Activated CD4-positive, alpha-beta T cell treated with anti-CD3 and anti-CD28 coated beads for 36 hours (primary cell): ENCODE results near the gene PERCC1. TPM values are rescaled to one million over a fixed set of nuclear protein-coding genes. Genes with fewer than 3 reads are reported as not detected.

ENCODE experiments used
- ATAC-seq: fragments of 200-7000 bp; cut with Tn5 transposase; one replicate; pipeline ENCODE4 v1.10.0; 2021; ENCODE audit warnings: mild to moderate bottlenecking, moderate library complexity
- CTCF ChIA-PET: fragments of 350-600 bp; sonication (Branson Sonifier 250); formaldehyde crosslinking; loops from one replicate; lab custom pipeline; 2021; ENCODE audit warnings: antibody characterized with exemption; lab: Charles Lee
- POLR2A ChIA-PET: fragments of 350-600 bp; sonication (Branson Sonifier 250); formaldehyde crosslinking; loops from one replicate; lab custom pipeline; 2021; ENCODE audit warnings: antibody characterized with exemption, inconsistent platforms; lab: Charles Lee
- DNase-seq: peaks from one replicate; pipeline ENCODE4 v3.0.0-alpha.2; 2020
- H3K27ac Mint-ChIP-seq: one replicate; pipeline ENCODE4 v1.8.0; 2021; ENCODE audit warnings: mixed read lengths
- H3K27me3 Mint-ChIP-seq: one replicate; pipeline ENCODE4 v1.8.0; 2021; ENCODE audit warnings: mixed read lengths
- H3K36me3 Mint-ChIP-seq: one replicate; pipeline ENCODE4 v1.8.0; 2021; ENCODE audit warnings: low read depth, mixed read lengths
- H3K4me1 Mint-ChIP-seq: one replicate; pipeline ENCODE4 v1.8.0; 2021; ENCODE audit warnings: mixed read lengths
- H3K4me3 Mint-ChIP-seq: one replicate; pipeline ENCODE4 v1.8.0; 2021; ENCODE audit warnings: mild to moderate bottlenecking, moderate library complexity, mixed read lengths
- H3K9me3 Mint-ChIP-seq: one replicate; pipeline ENCODE4 v1.8.0; 2021; ENCODE audit warnings: low read depth, mixed read lengths
- intact Hi-C, 2 experiments: fragments of 100-400 bp; cut with DNase I in 1 of 2; cut with micrococcal nuclease in 1 of 2; formaldehyde crosslinking; loops; one replicate each; pipeline versions ENCODE4 v1.14.2 to v1.15.1; 2022 to 2024; cut with DNase I, micrococcal nuclease
- total RNA-seq, 2 experiments: library from RNA; stranded (reverse); gene quantifications; one replicate each; pipeline ENCODE4 v1.2.3, GENCODE V29; 2021

PERCC1 gene
- total RNA-seq, 2 experiments from 2014 or later = not detected

DNA sequence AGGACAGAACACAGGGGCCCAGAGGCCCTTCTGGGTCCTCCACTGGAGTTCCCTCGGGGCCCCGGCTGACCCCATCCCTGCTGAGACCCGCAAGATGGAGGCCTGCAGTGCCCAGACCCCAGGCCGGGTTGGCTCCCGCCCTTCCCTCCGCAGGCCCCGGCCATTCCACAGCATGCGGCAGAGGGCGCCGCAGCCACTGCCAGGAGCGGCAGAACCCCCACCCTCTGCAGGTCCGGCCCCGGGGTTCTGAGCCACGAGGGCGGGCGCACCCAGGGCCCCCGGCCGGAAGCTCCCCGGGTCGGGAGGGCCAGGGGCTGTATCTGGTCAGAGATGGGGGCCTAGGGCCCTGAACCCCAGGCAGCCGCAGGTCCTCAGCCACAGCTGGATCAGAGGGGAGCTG is 2.4 kb upstream of the PERCC1 start:
- H3K4me3 Mint-ChIP-seq = no peak overlapping the region
- no peaks in the 10 kb centered on the region for H3K4me1 Mint-ChIP-seq
- no peaks in the 10 kb centered on the region for H3K36me3 Mint-ChIP-seq
- DNase-seq (peak; percentile 77), ATAC-seq (peak; percentile 91)
- POLR2A ChIA-PET = no interaction called here
- no peaks in the 10 kb centered on the region for H3K27me3 Mint-ChIP-seq
- H3K9me3 Mint-ChIP-seq = no peaks in the 10 kb centered on the region
- intact Hi-C loops = no loop called here
- CTCF ChIA-PET = interaction anchor here (0.6 to 1.2 kb wide), 4 partner anchors 16 to 1048 kb away, joined by 3 read pairs; no protein-coding TSS in a partner anchor
- no peak overlapping the region for H3K27ac Mint-ChIP-seq

DNA sequence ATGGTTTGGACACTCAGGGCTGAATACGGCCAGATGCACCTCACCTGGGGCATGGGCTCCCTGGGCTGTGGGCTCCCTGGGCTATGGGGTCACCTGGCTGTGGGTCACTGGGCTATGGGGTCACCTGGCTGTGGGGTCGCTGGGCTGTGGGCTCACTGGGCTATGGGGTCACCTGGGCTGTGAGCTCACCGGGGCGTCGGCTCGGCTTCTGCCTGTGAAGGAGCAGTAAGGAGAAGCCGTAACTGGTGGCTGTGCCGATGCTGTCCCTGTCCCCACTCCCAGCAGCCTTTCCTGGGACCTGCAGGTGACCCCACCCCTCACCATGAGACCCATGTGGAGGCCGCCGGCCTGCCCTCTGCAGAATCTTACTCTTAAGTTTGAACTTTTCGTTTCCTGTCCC is 1.9 kb upstream of the PERCC1 start:
- ATAC-seq (peak; percentile 9), DNase-seq (no peak)
- no peak overlapping the region for H3K4me3 Mint-ChIP-seq
- no peaks in the 10 kb centered on the region for H3K4me1 Mint-ChIP-seq
- H3K27me3 Mint-ChIP-seq = no peaks in the 10 kb centered on the region
- POLR2A ChIA-PET = no interaction called here
- no peaks in the 10 kb centered on the region for H3K36me3 Mint-ChIP-seq
- no peaks in the 10 kb centered on the region for H3K9me3 Mint-ChIP-seq
- intact Hi-C loops = no loop called here
- H3K27ac Mint-ChIP-seq = no peak overlapping the region
- CTCF ChIA-PET = interaction anchor here (0.6 to 1.2 kb wide), 3 partner anchors 17 to 1048 kb away, joined by 3 read pairs; no protein-coding TSS in a partner anchor

DNA sequence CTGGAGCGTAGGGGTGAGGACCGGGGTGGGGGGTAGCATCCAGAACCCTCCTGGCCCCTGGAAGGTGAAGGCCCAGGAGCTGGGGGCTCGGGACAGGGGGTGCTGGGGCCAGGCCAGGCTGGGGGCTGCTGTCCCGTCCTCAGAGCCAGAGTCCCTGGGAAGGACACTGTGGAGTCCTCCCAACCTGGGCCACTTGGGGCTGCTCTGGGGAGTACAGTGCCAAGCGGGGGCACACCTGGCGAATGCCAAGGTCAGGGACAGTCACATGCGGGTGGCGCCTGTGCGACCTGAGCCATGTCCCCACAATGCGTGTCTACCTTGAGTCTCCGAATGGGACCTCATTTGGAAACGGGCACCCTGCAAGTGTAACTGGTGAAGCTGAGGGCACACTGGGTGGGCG is 1.2 kb upstream of the PERCC1 start:
- H3K4me1 Mint-ChIP-seq = no peaks in the 10 kb centered on the region
- ChIA-PET CTCF (interaction anchor here (0.8 to 1.2 kb wide), 2 partner anchors 17 to 36 kb away, joined by 3 read pairs; no protein-coding TSS in a partner anchor), POLR2A (no interaction called here)
- H3K9me3 Mint-ChIP-seq = no peaks in the 10 kb centered on the region
- no peak overlapping the region for H3K27ac Mint-ChIP-seq
- intact Hi-C loops = no loop called here
- DNase-seq (no peak), ATAC-seq (no peak)
- no peaks in the 10 kb centered on the region for H3K36me3 Mint-ChIP-seq
- H3K4me3 Mint-ChIP-seq = no peak overlapping the region
- H3K27me3 Mint-ChIP-seq = no peaks in the 10 kb centered on the region

DNA sequence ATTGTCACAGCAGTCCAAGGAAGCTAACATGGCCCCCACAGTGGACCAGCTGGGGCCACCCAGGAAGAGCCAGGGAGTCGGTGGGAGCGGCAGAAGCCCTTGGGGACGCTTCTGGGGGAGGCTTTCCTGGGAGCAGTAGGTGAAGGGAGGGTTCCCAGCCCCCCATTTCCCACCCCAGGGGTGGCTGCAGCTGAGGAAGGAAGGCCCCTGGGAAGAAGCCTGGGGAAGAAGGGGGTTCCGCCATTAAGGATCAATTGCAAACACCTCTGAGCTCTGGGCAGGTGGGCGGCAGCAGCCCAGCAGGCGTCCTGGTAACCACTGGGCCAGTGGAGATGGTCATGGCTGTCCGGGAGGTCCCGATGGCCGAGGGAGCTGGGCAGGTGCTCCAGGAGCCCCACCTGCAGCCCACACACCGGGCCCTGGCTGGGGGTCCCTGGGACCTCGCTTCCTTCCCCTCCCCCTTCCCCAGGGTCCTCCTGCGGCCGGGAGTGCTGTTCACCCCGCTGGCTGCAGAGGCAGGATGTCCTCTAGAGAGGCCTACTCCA is 592 bp upstream of the PERCC1 start:
- H3K4me3 Mint-ChIP-seq = no peak overlapping the region
- intact Hi-C loops = no loop called here
- H3K27me3 Mint-ChIP-seq = no peaks in the 10 kb centered on the region
- no peaks in the 10 kb centered on the region for H3K4me1 Mint-ChIP-seq
- H3K36me3 Mint-ChIP-seq = no peaks in the 10 kb centered on the region
- H3K27ac Mint-ChIP-seq = no peak overlapping the region
- ATAC-seq (no peak), DNase-seq (no peak)
- POLR2A ChIA-PET = no interaction called here
- H3K9me3 Mint-ChIP-seq = no peaks in the 10 kb centered on the region
- CTCF ChIA-PET = no interaction called here

DNA sequence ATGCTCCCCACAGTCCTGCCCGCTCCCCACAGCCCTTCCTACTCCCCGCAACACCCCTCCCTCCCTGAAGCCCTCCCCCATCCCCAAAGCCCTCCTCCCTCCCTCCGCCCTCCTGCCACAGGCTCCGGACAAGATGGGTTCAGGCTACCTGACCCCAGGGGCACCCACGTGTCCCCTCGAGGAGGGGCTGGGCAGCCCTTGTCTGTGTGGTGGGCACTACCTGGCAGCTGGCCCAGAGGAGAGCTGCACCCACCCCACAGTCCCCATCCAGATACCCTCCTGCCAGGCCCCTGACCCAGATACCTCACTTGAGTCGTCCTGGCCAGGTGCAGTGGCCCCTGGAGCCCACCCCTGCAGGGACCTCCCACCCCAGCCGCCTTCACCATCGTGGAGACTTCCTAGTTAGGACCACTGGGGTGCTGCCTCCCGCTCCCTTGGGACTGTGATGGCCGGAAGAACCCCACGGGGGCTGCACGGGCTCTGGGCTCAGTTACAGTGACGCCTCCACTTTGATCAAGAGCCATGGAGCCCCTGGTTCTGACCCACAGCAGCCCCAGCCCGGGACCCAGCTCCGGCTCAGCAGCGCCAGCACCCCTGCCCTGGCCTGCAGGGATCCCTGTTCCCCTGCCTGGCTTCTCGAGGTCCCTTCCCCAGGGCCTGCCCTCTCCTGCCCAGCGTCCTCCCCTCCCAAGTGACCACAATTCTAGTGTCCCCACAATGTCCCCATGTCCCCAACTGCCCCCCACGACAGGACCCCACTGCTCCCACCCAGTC is 806 bp downstream of the PERCC1 start:
- POLR2A ChIA-PET = no interaction called here
- CTCF ChIA-PET = no interaction called here
- no peaks in the 10 kb centered on the region for H3K9me3 Mint-ChIP-seq
- no peak overlapping the region for H3K4me3 Mint-ChIP-seq
- no peak for ATAC-seq
- no peaks in the 10 kb centered on the region for H3K4me1 Mint-ChIP-seq
- no peak for DNase-seq
- H3K27ac Mint-ChIP-seq = no peak overlapping the region
- H3K27me3 Mint-ChIP-seq = no peaks in the 10 kb centered on the region
- intact Hi-C loops = no loop called here
- H3K36me3 Mint-ChIP-seq = no peaks in the 10 kb centered on the region

GRCh38 chr16:1432388-1433262 is 1.7 kb downstream of the PERCC1 start:
- CTCF ChIA-PET = no interaction called here
- Mint-ChIP-seq H3K4me3 (no peak overlapping the region), H3K4me1 (no peaks in the 10 kb centered on the region), H3K9me3 (no peaks in the 10 kb centered on the region), H3K36me3 (no peaks in the 10 kb centered on the region), H3K27me3 (no peaks in the 10 kb centered on the region), H3K27ac (no peak overlapping the region)
- no peak for ATAC-seq
- no peak for DNase-seq
- intact Hi-C loops = no loop called here
- POLR2A ChIA-PET = no interaction called here

GRCh38 chr16:1433263-1433560 is 2.3 kb downstream of the PERCC1 start:
- intact Hi-C loops = no loop called here
- POLR2A ChIA-PET = no interaction called here

GRCh38 chr16:1433756-1434155 is 2.9 kb downstream of the PERCC1 start:
- ChIA-PET CTCF (no interaction called here), POLR2A (no interaction called here)
- no peaks in the 10 kb centered on the region for H3K9me3 Mint-ChIP-seq
- intact Hi-C loops = no loop called here
- H3K4me1 Mint-ChIP-seq = no peaks in the 10 kb centered on the region
- H3K36me3 Mint-ChIP-seq = no peaks in the 10 kb centered on the region
- H3K4me3 Mint-ChIP-seq = no peak overlapping the region
- H3K27me3 Mint-ChIP-seq = no peaks in the 10 kb centered on the region
- no peak for DNase-seq
- H3K27ac Mint-ChIP-seq = no peak overlapping the region
- ATAC-seq = no peak

More at GRCh38 chr16:1433263-1433560, 2.3 kb downstream of the PERCC1 start:
- no peaks in the 10 kb centered on the region for H3K4me1 Mint-ChIP-seq
- H3K27me3 Mint-ChIP-seq = no peaks in the 10 kb centered on the region
- CTCF ChIA-PET = no interaction called here
- ATAC-seq = no peak
- H3K27ac Mint-ChIP-seq = no peak overlapping the region
- no peaks in the 10 kb centered on the region for H3K36me3 Mint-ChIP-seq
- no peak for DNase-seq
- H3K9me3 Mint-ChIP-seq = no peaks in the 10 kb centered on the region
- H3K4me3 Mint-ChIP-seq = no peak overlapping the region

DNA sequence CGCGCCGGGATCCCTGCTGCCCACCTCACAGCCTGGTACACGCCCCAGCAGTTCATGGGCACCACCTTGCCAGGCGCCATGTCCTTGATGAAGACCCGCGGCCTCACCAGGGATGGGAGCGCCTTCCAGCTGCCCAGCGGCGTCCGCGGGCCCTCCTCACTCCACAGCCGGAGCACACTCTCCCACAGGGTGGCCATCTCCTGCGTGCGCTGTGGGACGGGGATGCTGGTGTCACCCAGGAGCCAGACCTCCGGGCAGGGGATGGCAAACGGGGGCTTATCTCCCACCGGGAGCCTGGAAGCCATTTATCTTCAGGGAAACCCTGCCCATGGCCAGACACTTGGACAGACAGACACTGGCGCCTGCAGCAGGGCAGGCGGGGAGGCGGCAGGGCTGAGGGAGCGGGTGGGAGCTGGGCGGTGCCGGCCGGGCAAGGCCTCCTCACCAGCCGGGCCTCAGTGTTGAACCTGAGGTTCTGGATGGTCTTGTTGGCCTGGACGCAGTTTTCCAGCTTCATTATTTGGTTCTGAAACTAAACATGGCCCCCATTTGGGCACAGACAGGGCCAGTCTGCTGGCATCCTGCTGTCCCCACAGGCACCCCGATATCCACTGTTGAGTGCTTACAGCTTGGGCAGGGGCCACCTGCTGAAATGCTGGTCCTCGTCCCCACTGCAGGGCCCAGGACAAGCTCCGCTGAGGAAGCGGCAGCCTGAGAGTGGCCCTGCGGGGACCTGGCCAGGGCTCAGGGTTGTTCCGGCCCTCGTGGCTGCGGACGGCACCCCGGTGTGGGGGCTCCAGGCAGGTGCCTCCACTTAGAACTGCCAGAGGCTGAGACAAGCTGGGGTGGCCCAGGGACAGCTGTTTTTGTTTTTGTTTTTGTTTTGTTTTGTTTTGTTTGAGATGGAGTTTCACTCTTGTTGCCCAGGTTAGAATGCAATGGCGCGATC is 4.0 kb downstream of the PERCC1 start:
- Mint-ChIP-seq H3K4me3 (no peak overlapping the region), H3K36me3 (no peaks in the 10 kb centered on the region), H3K9me3 (no peaks in the 10 kb centered on the region), H3K4me1 (no peaks in the 10 kb centered on the region), H3K27me3 (no peaks in the 10 kb centered on the region), H3K27ac (no peak overlapping the region)
- intact Hi-C loops = no loop called here
- ChIA-PET CTCF (no interaction called here), POLR2A (no interaction called here)
- ATAC-seq = no peak
- no peak for DNase-seq

DNA sequence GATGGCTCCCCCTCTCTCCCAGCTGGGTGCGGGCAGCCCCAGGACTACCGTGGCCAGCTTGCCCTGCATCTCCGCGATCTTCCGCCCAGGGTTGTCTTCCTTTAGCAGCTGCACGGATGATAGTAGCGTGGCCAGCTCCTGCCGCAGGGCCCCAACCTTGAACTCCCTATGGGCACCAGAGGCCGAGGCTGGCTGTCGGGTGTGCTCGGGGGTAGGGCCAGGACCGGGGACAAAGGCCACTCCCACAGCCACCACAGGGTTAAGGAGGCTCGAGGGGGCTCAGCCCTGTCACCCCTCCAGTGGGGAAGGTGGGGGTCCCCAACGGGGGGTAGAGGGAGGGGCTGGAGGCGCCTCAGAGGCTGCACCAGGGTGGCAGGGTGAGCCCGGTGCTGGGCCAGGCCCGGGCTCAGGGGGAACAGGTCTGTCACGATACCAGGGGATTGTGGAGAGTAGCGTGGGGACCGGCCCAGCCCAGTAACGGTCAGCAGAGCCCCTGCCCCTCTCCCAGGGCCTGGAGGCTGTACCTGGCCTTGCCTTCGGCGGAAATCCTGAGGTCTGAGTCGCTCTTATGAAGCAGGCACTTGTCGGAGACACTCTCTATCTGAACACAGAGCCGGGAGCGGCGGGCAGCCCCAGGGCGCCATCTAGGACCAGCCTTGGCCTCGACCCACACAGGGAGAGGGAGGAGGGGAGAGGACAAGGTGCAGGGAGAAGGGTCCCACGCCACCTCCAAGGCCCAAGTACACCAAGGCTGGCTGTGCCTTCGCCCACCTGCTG is 5.2 kb downstream of the PERCC1 start:
- Mint-ChIP-seq H3K9me3 (no peaks in the 10 kb centered on the region), H3K27ac (no peak overlapping the region), H3K4me3 (no peak overlapping the region), H3K4me1 (no peaks in the 10 kb centered on the region), H3K27me3 (no peaks in the 10 kb centered on the region), H3K36me3 (no peaks in the 10 kb centered on the region)
- no peak for ATAC-seq
- intact Hi-C loops = no loop called here
- DNase-seq = no peak
- POLR2A ChIA-PET = no interaction called here
- CTCF ChIA-PET = no interaction called here
